SK-N-SH (cell line): ENCODE results near the gene LCOR. TPM values are rescaled to one million over a fixed set of nuclear protein-coding genes. Genes with fewer than 3 reads are reported as not detected.

Experiments used
- CTCF ChIA-PET: fragments of 300-600, 350-600 bp; formaldehyde crosslinking; extraction: SDS; loops from one replicate; lab custom pipeline; 2021; lab: Yijun Ruan, JAX
- POLR2A ChIA-PET: fragments of 350-600 bp; sonication (Branson Sonifier 250); formaldehyde crosslinking; extraction: SDS; loops from one replicate; lab custom pipeline; 2020; ENCODE audit warnings: antibody characterized with exemption, inconsistent platforms; lab: Yijun Ruan, JAX
- DNase-seq: peaks from one replicate; pipeline ENCODE4 v3.0.0; 2012
- H2AFZ ChIP-seq: fragments of 200-600 bp; sonication (generic); 2 replicates; pipeline ENCODE4 v1.8.1; 2016; ENCODE audit warnings: antibody characterized with exemption, mild to moderate bottlenecking, low read depth
- H3F3A ChIP-seq: fragments of 200-600 bp; sonication (generic); replicated peaks from 2 replicates; pipeline ENCODE3; 2016; ENCODE audit warnings: antibody characterized with exemption, mild to moderate bottlenecking; ENCODE audit not compliant: insufficient read depth
- H3K27ac ChIP-seq, 2 experiments: fragments of 200-500 bp in 1 of 2; fragments of 200-600 bp in 1 of 2; sonication (Bioruptor generic) in 1 of 2; sonication (generic), shearing (Covaris generic) in 1 of 2; 2 replicates each; pipeline versions ENCODE4 v1.5.1 to v1.6.1; 2014 to 2016; ENCODE audit warnings: low read depth in 2 of 2, inconsistent platforms in 1 of 2, low read length in 1 of 2, mild to moderate bottlenecking in 1 of 2, mixed read lengths in 1 of 2
- H3K27me3 ChIP-seq: fragments of 200-600 bp; sonication (generic), shearing (Covaris generic); 2 replicates; pipeline ENCODE4 v1.6.1; 2016; ENCODE audit warnings: mixed run types; ENCODE audit not compliant: insufficient read depth
- H3K36me3 ChIP-seq, 2 experiments: fragments of 200-500 bp in 1 of 2; fragments of 200-600 bp in 1 of 2; sonication (Bioruptor generic) in 1 of 2; sonication (generic) in 1 of 2; replicated peaks in 1 of 2; 2 replicates each; pipeline versions ENCODE3 to v1.5.1; 2014 to 2016; ENCODE audit warnings: low read length in 1 of 2, mild to moderate bottlenecking in 1 of 2; ENCODE audit not compliant: insufficient read depth in 2 of 2, control insufficient read depth in 1 of 2
- H3K4me1 ChIP-seq, 2 experiments: fragments of 200-500 bp in 1 of 2; fragments of 200-600 bp in 1 of 2; sonication (Bioruptor generic) in 1 of 2; sonication (generic), shearing (Covaris generic) in 1 of 2; 2 replicates each; pipeline versions ENCODE4 v1.5.1 to v1.6.1; 2014 to 2016; ENCODE audit warnings: low read depth in 1 of 2, low read length in 1 of 2, mixed run types in 1 of 2; ENCODE audit not compliant: insufficient read depth in 2 of 2, control insufficient read depth in 1 of 2
- H3K4me2 ChIP-seq: fragments of 200-600 bp; sonication (generic), shearing (Covaris generic); 2 replicates; pipeline ENCODE4 v1.6.1; 2017; ENCODE audit warnings: mixed run types
- H3K4me3 ChIP-seq, 2 experiments: fragments of 200-500 bp in 1 of 2; fragments of 200-600 bp in 1 of 2; sonication (Bioruptor generic) in 1 of 2; sonication (generic), shearing (Covaris generic) in 1 of 2; 2 replicates each; pipeline versions ENCODE4 v1.5.1 to v1.8.1; 2014 to 2016; ENCODE audit warnings: low read depth in 2 of 2, inconsistent platforms in 1 of 2, low read length in 1 of 2, mild to moderate bottlenecking in 1 of 2, mixed read lengths in 1 of 2, moderate library complexity in 1 of 2
- H3K79me2 ChIP-seq: fragments of 200-600 bp; sonication (generic); 2 replicates; pipeline ENCODE4 v1.8.1; 2017; ENCODE audit warnings: mild to moderate bottlenecking; ENCODE audit not compliant: insufficient read depth
- H3K9ac ChIP-seq: fragments of 200-600 bp; sonication (generic); 2 replicates; pipeline ENCODE4 v1.6.1; 2017; ENCODE audit warnings: mixed run types
- H3K9me2 ChIP-seq: fragments of 200-600 bp; sonication (generic); 2 replicates; pipeline ENCODE4 v1.6.1; 2017; ENCODE audit warnings: mixed run types
- H3K9me3 ChIP-seq: fragments of 200-600 bp; sonication (generic); 2 replicates; pipeline ENCODE4 v1.6.1; 2017; ENCODE audit warnings: mixed run types, mild to moderate bottlenecking, moderate library complexity
- H4K20me1 ChIP-seq: fragments of 200-600 bp; sonication (generic); 2 replicates; pipeline ENCODE4 v1.6.1; 2017; ENCODE audit warnings: mild to moderate bottlenecking, mixed run types; ENCODE audit not compliant: insufficient read depth
- CHD2 ChIP-seq: fragments of 150-350 bp; IDR thresholded peaks from 2 replicates; pipeline ENCODE4 v1.6.1; 2018; ENCODE audit warnings: low read length; ENCODE audit not compliant: partially characterized antibody
- ELF1 ChIP-seq: IDR thresholded peaks from 2 replicates; pipeline ENCODE4 v1.4.0; 2012
- EP300 ChIP-seq, 2 experiments: IDR thresholded peaks; 2 replicates each; pipeline versions ENCODE4 v1.4.0 to v1.6.1; 2012; ENCODE audit warnings: borderline replicate concordance in 1 of 2, low read depth in 1 of 2, low read length in 1 of 2
- EZH2phosphoT487 ChIP-seq: fragments of 200-600 bp; sonication (generic); IDR thresholded peaks from 2 replicates; pipeline ENCODE4 v1.6.1; 2017; ENCODE audit warnings: low read depth, mixed run types, mild to moderate bottlenecking, antibody characterized with exemption, moderate library complexity, borderline replicate concordance
- FOSL2 ChIP-seq: IDR thresholded peaks from 2 replicates; pipeline ENCODE4 v1.4.0; 2012; ENCODE audit warnings: low read depth, mild to moderate bottlenecking, moderate library complexity, borderline replicate concordance
- FOXJ3 ChIP-seq: sonication (generic); formaldehyde crosslinking; IDR thresholded peaks from 2 replicates; pipeline ENCODE4 v1.5.1; 2020; ENCODE audit warnings: mild to moderate bottlenecking, missing genetic modification reagents
- FOXM1 ChIP-seq: IDR thresholded peaks from 2 replicates; pipeline ENCODE4 v1.4.0; 2012; ENCODE audit warnings: low read depth, mild to moderate bottlenecking
- JUND ChIP-seq: IDR thresholded peaks from 2 replicates; pipeline ENCODE4 v1.4.0; 2012
- MEF2A ChIP-seq: IDR thresholded peaks from 2 replicates; pipeline ENCODE4 v1.4.0; 2012; ENCODE audit warnings: low read depth, borderline replicate concordance
- MXI1 ChIP-seq: IDR thresholded peaks from 2 replicates; pipeline ENCODE4 v1.6.1; 2012; ENCODE audit warnings: mild to moderate bottlenecking, low read depth, low read length, improper control_type of control experiment
- NFIC ChIP-seq: IDR thresholded peaks from 2 replicates; pipeline ENCODE4 v1.4.0; 2012; ENCODE audit warnings: borderline replicate concordance
- NRF1 ChIP-seq: IDR thresholded peaks from 2 replicates; pipeline ENCODE4 v1.6.1; 2012; ENCODE audit warnings: low read depth, mild to moderate bottlenecking, low read length
- POLR2AphosphoS5 ChIP-seq: IDR thresholded peaks from 2 replicates; pipeline ENCODE4 v1.6.1; 2012; ENCODE audit warnings: low read depth, low read length
- RCOR1 ChIP-seq: fragments of 150-350 bp; IDR thresholded peaks from 2 replicates; pipeline ENCODE4 v1.6.1; 2017; ENCODE audit warnings: antibody characterized with exemption, low read length
- SIN3A ChIP-seq: IDR thresholded peaks from 2 replicates; pipeline ENCODE4 v1.6.1; 2012; ENCODE audit warnings: low read depth, mild to moderate bottlenecking, low read length, moderate library complexity, borderline replicate concordance
- SMC3 ChIP-seq: IDR thresholded peaks from 2 replicates; pipeline ENCODE4 v1.6.1; 2012; ENCODE audit warnings: low read depth, low read length, improper control_type of control experiment
- TAF1 ChIP-seq: IDR thresholded peaks from 2 replicates; pipeline ENCODE4 v1.6.1; 2012; ENCODE audit warnings: low read depth, mild to moderate bottlenecking, low read length, moderate library complexity, borderline replicate concordance
- TEAD4 ChIP-seq: IDR thresholded peaks from 2 replicates; pipeline ENCODE4 v1.4.0; 2012; ENCODE audit warnings: mild to moderate bottlenecking, borderline replicate concordance; ENCODE audit not compliant: insufficient read depth
- YY1 ChIP-seq: IDR thresholded peaks from 2 replicates; pipeline ENCODE4 v1.4.0; 2012; ENCODE audit warnings: low read depth, mild to moderate bottlenecking
- WGBS: methylation state at CpG from one replicate; pipeline ENCODE4 v1.1.6; 2017; ENCODE audit warnings: low lambda C conversion rate; 5-methylcytosine and 5-hydroxymethylcytosine counted together
- polyA plus RNA-seq, 3 experiments: library from polyadenylated mRNA; depleted of rRNA; stranded (reverse); fragments of >200 nt; gene quantifications; 2 replicates each; pipeline ENCODE4 v1.2.3, GENCODE V29; 2012
- TF ChIP-seq, protein P1 (sequence below): fragments of 150-350 bp; IDR thresholded peaks from 2 replicates; pipeline ENCODE4 v1.6.1; 2016; ENCODE audit warnings: mild to moderate bottlenecking, low read depth, low read length
- TF ChIP-seq, protein P2 (sequence below): IDR thresholded peaks from 2 replicates; pipeline ENCODE4 v1.4.0; 2012; ENCODE audit warnings: low read depth
- TF ChIP-seq, protein P3 (sequence below): fragments of 200-600 bp; sonication (generic); IDR thresholded peaks from 2 replicates; pipeline ENCODE4 v1.6.1; 2017; ENCODE audit warnings: antibody characterized with exemption, mild to moderate bottlenecking, moderate library complexity
- TF ChIP-seq, protein P4 (sequence below): fragments of 150-350 bp; IDR thresholded peaks from 2 replicates; pipeline ENCODE4 v1.6.1; 2017; ENCODE audit warnings: antibody characterized with exemption, low read length, low read depth, borderline replicate concordance

The LCOR gene
- polyA plus RNA-seq, 1 of the 3 experiments (the other 2 are of a cell fraction) = 1.9 TPM

DNA sequence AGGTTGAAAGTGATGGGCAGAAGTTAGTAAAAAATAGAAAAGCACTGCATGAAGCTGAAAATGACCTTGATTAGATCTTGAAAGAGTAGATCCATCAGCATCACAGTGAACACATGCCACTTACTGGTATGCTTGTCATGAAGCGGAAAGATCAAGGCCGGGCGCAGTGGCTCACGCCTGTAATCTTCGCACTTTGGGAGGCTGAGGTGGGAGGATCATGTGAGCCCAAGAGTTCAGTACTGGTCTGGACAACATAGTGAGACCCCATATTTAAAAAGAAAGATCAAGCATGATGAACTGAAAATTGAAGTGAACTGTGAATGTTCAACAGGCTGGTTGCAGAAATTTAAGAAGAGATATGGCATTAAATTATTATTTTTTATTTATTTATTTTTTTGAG lies 18.0 kb downstream of the LCOR start:
- H3K9me2 ChIP-seq = no peaks in the 10 kb centered on the region
- peaks cover 0 to 23% of the 10 kb centered on the region in 2 experiments; a peak in 1 of 4 replicates for H3K4me1 ChIP-seq
- ChIA-PET POLR2A (no interaction called here), CTCF (no interaction called here)
- H3K4me2 ChIP-seq = no peak overlapping the region
- H3K27me3 ChIP-seq = no peaks in the 10 kb centered on the region
- peaks cover 32% of the 10 kb centered on the region for H3F3A ChIP-seq
- H3K27ac ChIP-seq = peak overlapping the region in 1 of 2 experiments; percentile 57; a peak in 2 of 4 replicates
- H3K9me3 ChIP-seq = no peaks in the 10 kb centered on the region
- DNase-seq = no peak
- H3K4me3 ChIP-seq = no peak overlapping the region
- H3K79me2 ChIP-seq = peaks cover 94% of the 10 kb centered on the region
- no peak for TF ChIP-seq FOXM1
- no peak for TF ChIP-seq SIN3A
- TF ChIP-seq SMC3 = no peak
- TF ChIP-seq, protein P1, sequence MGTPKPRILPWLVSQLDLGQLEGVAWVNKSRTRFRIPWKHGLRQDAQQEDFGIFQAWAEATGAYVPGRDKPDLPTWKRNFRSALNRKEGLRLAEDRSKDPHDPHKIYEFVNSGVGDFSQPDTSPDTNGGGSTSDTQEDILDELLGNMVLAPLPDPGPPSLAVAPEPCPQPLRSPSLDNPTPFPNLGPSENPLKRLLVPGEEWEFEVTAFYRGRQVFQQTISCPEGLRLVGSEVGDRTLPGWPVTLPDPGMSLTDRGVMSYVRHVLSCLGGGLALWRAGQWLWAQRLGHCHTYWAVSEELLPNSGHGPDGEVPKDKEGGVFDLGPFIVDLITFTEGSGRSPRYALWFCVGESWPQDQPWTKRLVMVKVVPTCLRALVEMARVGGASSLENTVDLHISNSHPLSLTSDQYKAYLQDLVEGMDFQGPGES = no peak
- no peak for TF ChIP-seq CHD2
- TF ChIP-seq, protein P2, sequence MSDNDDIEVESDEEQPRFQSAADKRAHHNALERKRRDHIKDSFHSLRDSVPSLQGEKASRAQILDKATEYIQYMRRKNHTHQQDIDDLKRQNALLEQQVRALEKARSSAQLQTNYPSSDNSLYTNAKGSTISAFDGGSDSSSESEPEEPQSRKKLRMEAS = no peak
- no peak for TF ChIP-seq FOXJ3 (CRISPR knock-in tag)
- no peak for TF ChIP-seq EP300 (IDR thresholded peaks at IDR 0.05; ENCODE audit: borderline replicate concordance in 1 of 2, low read depth in 1 of 2, low read length in 1 of 2)
- TF ChIP-seq, protein P3, sequence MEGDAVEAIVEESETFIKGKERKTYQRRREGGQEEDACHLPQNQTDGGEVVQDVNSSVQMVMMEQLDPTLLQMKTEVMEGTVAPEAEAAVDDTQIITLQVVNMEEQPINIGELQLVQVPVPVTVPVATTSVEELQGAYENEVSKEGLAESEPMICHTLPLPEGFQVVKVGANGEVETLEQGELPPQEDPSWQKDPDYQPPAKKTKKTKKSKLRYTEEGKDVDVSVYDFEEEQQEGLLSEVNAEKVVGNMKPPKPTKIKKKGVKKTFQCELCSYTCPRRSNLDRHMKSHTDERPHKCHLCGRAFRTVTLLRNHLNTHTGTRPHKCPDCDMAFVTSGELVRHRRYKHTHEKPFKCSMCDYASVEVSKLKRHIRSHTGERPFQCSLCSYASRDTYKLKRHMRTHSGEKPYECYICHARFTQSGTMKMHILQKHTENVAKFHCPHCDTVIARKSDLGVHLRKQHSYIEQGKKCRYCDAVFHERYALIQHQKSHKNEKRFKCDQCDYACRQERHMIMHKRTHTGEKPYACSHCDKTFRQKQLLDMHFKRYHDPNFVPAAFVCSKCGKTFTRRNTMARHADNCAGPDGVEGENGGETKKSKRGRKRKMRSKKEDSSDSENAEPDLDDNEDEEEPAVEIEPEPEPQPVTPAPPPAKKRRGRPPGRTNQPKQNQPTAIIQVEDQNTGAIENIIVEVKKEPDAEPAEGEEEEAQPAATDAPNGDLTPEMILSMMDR = no peak
- WGBS = 94% methylated on average over 5 of the region's 5 CpGs
- peaks cover 87% of the 10 kb centered on the region for H4K20me1 ChIP-seq
- H3K36me3 ChIP-seq = peaks cover 0 to 6% of the 10 kb centered on the region in 2 experiments
- H3K9ac ChIP-seq = no peak overlapping the region
- no peak overlapping the region for H2AFZ ChIP-seq

DNA sequence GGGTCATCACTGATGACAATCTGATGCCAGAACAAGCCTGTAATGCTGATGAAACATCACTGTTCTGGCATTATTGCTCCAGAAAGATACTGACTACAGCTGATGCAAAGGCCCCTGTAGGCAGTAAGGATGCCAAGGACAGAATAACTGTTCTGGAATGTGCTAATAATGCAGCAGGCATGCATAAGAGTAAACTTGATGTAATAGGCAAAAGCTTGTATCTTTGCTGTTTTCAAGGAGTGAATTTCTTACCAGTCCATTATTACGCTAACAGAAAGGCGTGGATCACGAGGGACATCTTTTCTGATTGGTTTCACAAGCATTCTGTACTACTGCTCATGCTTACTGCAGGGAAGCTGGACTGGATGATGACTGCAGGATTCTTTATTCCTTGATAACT lies 18.7 kb downstream of the LCOR start:
- H3K9me2 ChIP-seq = no peaks in the 10 kb centered on the region
- H3K79me2 ChIP-seq = peaks cover 94% of the 10 kb centered on the region
- no peaks in the 10 kb centered on the region for H3K27me3 ChIP-seq
- 67% methylated on average over 3 of the region's 3 CpGs for WGBS
- DNase-seq = no peak
- H3K27ac ChIP-seq = peak overlapping the region in 1 of 2 experiments; percentile 57; a peak in 2 of 4 replicates
- peaks cover 32% of the 10 kb centered on the region for H3F3A ChIP-seq
- H2AFZ ChIP-seq = no peak overlapping the region
- H3K36me3 ChIP-seq = peaks cover 0 to 6% of the 10 kb centered on the region in 2 experiments
- peaks cover 0 to 23% of the 10 kb centered on the region in 2 experiments; a peak in 1 of 4 replicates for H3K4me1 ChIP-seq
- H4K20me1 ChIP-seq = peaks cover 87% of the 10 kb centered on the region
- H3K4me2 ChIP-seq = peak overlapping the region; percentile 0; the same call in 1 of the 2 replicates
- no peak overlapping the region for H3K9ac ChIP-seq
- ChIA-PET POLR2A (no interaction called here), CTCF (no interaction called here)
- no peaks in the 10 kb centered on the region for H3K9me3 ChIP-seq
- no peak overlapping the region for H3K4me3 ChIP-seq
- TF ChIP-seq FOSL2 = peak; percentile 63
- TF ChIP-seq SMC3 = no peak
- no peak for TF ChIP-seq FOXM1
- TF ChIP-seq EP300 (IDR thresholded peaks at IDR 0.05; ENCODE audit: borderline replicate concordance in 1 of 2, low read depth in 1 of 2, low read length in 1 of 2) = no peak
- TF ChIP-seq RCOR1 = no peak
- TF ChIP-seq JUND = peak; percentile 67
- TF ChIP-seq, protein P1 = no peak
- TF ChIP-seq ELF1 = no peak
- TF ChIP-seq MXI1 = no peak
- TF ChIP-seq TEAD4 = peak; percentile 79; the same call in 1 of the 2 replicates
- TF ChIP-seq TAF1 = no peak
- TF ChIP-seq NFIC = peak; percentile 82
- TF ChIP-seq NRF1 = no peak
- TF ChIP-seq YY1 = no peak
- TF ChIP-seq, protein P4, sequence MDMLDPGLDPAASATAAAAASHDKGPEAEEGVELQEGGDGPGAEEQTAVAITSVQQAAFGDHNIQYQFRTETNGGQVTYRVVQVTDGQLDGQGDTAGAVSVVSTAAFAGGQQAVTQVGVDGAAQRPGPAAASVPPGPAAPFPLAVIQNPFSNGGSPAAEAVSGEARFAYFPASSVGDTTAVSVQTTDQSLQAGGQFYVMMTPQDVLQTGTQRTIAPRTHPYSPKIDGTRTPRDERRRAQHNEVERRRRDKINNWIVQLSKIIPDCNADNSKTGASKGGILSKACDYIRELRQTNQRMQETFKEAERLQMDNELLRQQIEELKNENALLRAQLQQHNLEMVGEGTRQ = no peak
- TF ChIP-seq MEF2A = no peak
- TF ChIP-seq POLR2AphosphoS5 = peak; percentile 31; the same call in 1 of the 2 replicates
- TF ChIP-seq EZH2phosphoT487 = no peak
